ENCODE measurements around the gene ANXA1.

ANXA1 gene

DNA sequence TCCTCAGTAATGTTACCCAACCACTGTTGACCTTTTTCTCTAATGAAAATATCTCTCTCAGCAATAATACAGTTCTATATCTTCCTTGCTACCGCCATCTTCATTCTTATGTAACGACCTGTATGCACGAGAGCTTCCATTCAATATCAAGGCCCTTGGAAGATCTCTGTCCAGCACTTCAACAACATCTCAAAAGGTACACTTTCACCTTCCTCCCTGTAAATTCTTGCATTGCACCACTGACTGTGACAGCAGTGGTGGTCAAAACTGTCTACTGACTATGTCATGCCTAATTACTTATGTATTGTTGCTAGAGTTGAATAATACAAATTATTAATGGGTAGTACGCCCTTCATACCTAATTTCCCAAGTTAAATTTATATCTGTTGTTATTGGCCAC, 53.3 kb downstream of the ANXA1 start:
- no peak for FAIRE-seq
- TF ChIP-seq, protein P1, sequence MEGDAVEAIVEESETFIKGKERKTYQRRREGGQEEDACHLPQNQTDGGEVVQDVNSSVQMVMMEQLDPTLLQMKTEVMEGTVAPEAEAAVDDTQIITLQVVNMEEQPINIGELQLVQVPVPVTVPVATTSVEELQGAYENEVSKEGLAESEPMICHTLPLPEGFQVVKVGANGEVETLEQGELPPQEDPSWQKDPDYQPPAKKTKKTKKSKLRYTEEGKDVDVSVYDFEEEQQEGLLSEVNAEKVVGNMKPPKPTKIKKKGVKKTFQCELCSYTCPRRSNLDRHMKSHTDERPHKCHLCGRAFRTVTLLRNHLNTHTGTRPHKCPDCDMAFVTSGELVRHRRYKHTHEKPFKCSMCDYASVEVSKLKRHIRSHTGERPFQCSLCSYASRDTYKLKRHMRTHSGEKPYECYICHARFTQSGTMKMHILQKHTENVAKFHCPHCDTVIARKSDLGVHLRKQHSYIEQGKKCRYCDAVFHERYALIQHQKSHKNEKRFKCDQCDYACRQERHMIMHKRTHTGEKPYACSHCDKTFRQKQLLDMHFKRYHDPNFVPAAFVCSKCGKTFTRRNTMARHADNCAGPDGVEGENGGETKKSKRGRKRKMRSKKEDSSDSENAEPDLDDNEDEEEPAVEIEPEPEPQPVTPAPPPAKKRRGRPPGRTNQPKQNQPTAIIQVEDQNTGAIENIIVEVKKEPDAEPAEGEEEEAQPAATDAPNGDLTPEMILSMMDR (IDR thresholded peaks at IDR 0.05; ENCODE audit: insufficient read depth, missing control alignments) = no peak
- no peak for DNase-seq (ENCODE audit: insufficient read length, low spot score)

DNA sequence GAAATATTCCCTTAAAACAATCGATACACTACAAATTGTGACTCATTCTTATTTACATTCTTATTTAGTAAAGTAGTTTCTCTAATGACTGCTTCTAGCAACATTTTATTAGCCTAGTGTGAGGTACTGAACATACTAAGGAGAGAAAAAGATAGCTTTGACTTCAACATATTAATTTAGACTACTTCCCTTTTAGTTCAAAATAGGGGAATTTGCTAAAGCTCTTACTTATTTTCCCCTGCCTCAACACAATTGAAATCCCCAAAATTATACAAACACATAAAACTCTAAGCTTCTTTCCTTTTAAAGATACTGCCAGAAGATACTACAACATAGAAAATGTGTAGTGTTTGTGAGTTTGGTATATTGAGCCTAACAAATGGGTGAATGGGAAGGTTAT, 55.2 kb downstream of the ANXA1 start:
- TF ChIP-seq, protein P1 (IDR thresholded peaks at IDR 0.05; ENCODE audit: insufficient read depth, missing control alignments) = no peak
- FAIRE-seq = no peak
- DNase-seq (ENCODE audit: insufficient read length, low spot score) = no peak

GRCh38 chr9:73210886-73211666, 59.4 kb downstream of the ANXA1 start:
- DNase-seq (ENCODE audit: insufficient read length, low spot score) = no peak
- no peak for FAIRE-seq
- TF ChIP-seq, protein P1 (IDR thresholded peaks at IDR 0.05; ENCODE audit: insufficient read depth, missing control alignments) = no peak

GRCh38 chr9:73213300-73213699, 61.6 kb downstream of the ANXA1 start:
- FAIRE-seq = no peak
- DNase-seq (ENCODE audit: insufficient read length, low spot score) = no peak
- TF ChIP-seq, protein P1 (IDR thresholded peaks at IDR 0.05; ENCODE audit: insufficient read depth, missing control alignments) = no peak

GRCh38 chr9:73215249-73215648, 63.6 kb downstream of the ANXA1 start:
- no peak for FAIRE-seq
- DNase-seq (ENCODE audit: insufficient read length, low spot score) = no peak
- TF ChIP-seq, protein P1 (IDR thresholded peaks at IDR 0.05; ENCODE audit: insufficient read depth, missing control alignments) = no peak

DNA sequence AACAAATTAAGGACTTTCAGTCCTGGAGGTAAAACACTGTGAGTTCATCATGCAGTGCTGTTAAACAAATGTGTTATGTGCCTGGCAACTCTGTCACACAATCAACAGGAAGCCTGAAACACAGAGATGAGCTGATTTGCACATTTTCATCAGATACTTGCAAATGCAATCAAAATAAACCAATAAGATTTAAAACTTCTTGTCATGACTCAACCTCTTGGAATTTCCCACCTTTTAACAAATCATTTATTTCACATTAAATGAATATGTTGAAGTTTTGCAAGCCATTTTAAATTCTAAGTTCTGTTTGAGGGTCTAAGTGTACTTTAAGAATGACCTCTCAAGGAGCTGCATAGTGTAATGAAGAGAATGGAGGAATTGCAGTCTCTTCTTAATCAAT, 64.4 kb downstream of the ANXA1 start:
- DNase-seq (ENCODE audit: insufficient read length, low spot score) (no peak), FAIRE-seq (no peak)
- TF ChIP-seq, protein P1 (IDR thresholded peaks at IDR 0.05; ENCODE audit: insufficient read depth, missing control alignments) = no peak
